Measurements from ENCODE around the gene UBE2L3. TPM values are rescaled to one million over a fixed set of nuclear protein-coding genes. Genes with fewer than 3 reads are reported as not detected.
A peak's percentile ranks its signal among the peaks of the same experiment; 100 is the strongest.

Gene UBE2L3
- total and polyA plus RNA-seq, 2 of the 13 experiments (the other 11 are each of a cell fraction or from before 2014, with no cell fraction given) = 30.2 to 58.1 TPM

DNA sequence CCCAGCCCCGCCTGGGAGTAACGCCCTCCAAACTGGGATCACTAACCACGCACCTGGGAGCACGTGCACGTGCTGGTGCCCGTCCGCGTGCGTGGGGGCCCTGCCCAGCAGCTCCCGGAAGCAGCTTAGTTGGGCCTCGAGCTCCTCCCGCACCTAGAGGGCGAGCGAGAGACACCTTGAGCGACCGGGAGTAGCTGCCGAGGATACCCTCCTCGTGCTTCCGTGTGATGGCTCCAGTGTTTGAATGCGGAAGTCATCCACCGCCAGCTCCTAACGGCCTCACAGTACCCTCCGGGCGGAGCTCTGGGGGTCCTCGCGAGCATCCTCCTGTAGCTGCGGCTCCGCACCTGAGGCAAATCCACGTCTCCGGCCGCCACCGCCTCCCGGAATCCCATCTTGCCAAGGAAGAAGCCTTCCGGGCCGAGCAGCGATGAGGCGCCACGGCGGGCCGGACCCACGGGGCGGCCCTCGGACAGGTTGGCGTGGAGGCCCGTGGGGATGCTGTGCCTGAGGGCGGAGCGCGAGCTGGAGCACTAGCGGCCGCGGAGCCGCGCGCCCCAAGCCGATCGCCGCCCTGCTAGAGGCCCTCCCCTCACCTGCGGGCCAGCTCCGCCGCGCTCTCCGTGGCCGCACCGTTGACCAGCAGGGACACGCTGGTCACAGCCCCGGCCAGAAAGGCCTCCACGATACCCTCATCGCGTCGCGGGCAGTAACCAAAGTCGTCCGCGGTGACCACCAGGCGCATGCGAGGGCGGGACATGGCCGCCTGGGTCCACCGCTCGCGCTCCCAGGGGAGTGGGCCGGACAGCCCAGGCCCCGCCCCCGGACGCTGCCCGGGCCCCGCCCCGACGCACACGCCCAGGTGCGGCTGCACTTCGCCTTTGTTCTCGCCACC, 62.0 kb downstream of the UBE2L3 start, which contains the start of gene YDJC (continued):
- TF ChIP-seq, protein P1, sequence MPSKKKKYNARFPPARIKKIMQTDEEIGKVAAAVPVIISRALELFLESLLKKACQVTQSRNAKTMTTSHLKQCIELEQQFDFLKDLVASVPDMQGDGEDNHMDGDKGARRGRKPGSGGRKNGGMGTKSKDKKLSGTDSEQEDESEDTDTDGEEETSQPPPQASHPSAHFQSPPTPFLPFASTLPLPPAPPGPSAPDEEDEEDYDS (CRISPR knock-in tag; IDR thresholded peaks at IDR 0.05) = peak; percentile 80
- TF ChIP-seq, protein P2, sequence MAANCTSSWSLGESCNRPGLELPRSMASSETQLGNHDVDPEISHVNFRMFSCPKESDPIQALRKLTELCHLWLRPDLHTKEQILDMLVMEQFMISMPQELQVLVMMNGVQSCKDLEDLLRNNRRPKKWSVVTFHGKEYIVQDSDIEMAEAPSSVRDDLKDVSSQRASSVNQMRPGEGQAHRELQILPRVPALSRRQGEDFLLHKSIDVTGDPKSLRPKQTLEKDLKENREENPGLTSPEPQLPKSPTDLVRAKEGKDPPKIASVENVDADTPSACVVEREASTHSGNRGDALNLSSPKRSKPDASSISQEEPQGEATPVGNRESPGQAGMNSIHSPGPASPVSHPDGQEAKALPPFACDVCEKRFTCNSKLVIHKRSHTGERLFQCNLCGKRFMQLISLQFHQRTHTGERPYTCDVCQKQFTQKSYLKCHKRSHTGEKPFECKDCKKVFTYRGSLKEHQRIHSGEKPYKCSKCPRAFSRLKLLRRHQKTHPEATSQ (CRISPR knock-in tag; IDR thresholded peaks at IDR 0.05; ENCODE audit: borderline replicate concordance) = peak; percentile 94
- TF ChIP-seq ELF3 (CRISPR knock-in tag; IDR thresholded peaks at IDR 0.05) (peak; percentile 99), SAFB2 (CRISPR knock-in tag; IDR thresholded peaks at IDR 0.05; ENCODE audit: borderline replicate concordance, low read depth) (no peak), FOSL2 (CRISPR knock-in tag; IDR thresholded peaks at IDR 0.05) (peak; percentile 57), ZNF567 (CRISPR knock-in tag; IDR thresholded peaks at IDR 0.05; ENCODE audit: borderline replicate concordance) (no peak; the same call in 1 of the 2 replicates), SUZ12 (IDR thresholded peaks at IDR 0.05; ENCODE audit: low read depth, low read length) (no peak), NR2C2 (CRISPR knock-in tag; IDR thresholded peaks at IDR 0.05; ENCODE audit: borderline replicate concordance) (peak; percentile 71), ZNF432 (CRISPR knock-in tag; IDR thresholded peaks at IDR 0.05; ENCODE audit: borderline replicate concordance) (no peak), LCORL (IDR thresholded peaks at IDR 0.05) (no peak), LCORL (CRISPR knock-in tag; IDR thresholded peaks at IDR 0.05) (peak; percentile 76), ZNF616 (CRISPR knock-in tag; IDR thresholded peaks at IDR 0.05; ENCODE audit: low read depth) (peak; percentile 60; the same call in 1 of the 2 replicates), ZNF83 (CRISPR knock-in tag; IDR thresholded peaks at IDR 0.05; ENCODE audit: borderline replicate concordance) (peak; percentile 95)
- TF ChIP-seq, protein P3, sequence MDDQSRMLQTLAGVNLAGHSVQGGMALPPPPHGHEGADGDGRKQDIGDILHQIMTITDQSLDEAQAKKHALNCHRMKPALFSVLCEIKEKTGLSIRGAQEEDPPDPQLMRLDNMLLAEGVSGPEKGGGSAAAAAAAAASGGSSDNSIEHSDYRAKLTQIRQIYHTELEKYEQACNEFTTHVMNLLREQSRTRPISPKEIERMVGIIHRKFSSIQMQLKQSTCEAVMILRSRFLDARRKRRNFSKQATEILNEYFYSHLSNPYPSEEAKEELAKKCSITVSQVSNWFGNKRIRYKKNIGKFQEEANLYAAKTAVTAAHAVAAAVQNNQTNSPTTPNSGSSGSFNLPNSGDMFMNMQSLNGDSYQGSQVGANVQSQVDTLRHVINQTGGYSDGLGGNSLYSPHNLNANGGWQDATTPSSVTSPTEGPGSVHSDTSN (CRISPR knock-in tag; IDR thresholded peaks at IDR 0.05; ENCODE audit: borderline replicate concordance) = 0 out of 2 replicates have a peak, but pooled peaks have one; percentile 51
- TF ChIP-seq, protein P4, sequence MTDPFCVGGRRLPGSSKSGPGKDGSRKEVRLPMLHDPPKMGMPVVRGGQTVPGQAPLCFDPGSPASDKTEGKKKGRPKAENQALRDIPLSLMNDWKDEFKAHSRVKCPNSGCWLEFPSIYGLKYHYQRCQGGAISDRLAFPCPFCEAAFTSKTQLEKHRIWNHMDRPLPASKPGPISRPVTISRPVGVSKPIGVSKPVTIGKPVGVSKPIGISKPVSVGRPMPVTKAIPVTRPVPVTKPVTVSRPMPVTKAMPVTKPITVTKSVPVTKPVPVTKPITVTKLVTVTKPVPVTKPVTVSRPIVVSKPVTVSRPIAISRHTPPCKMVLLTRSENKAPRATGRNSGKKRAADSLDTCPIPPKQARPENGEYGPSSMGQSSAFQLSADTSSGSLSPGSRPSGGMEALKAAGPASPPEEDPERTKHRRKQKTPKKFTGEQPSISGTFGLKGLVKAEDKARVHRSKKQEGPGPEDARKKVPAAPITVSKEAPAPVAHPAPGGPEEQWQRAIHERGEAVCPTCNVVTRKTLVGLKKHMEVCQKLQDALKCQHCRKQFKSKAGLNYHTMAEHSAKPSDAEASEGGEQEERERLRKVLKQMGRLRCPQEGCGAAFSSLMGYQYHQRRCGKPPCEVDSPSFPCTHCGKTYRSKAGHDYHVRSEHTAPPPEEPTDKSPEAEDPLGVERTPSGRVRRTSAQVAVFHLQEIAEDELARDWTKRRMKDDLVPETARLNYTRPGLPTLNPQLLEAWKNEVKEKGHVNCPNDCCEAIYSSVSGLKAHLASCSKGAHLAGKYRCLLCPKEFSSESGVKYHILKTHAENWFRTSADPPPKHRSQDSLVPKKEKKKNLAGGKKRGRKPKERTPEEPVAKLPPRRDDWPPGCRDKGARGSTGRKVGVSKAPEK (CRISPR knock-in tag; IDR thresholded peaks at IDR 0.05; ENCODE audit: borderline replicate concordance) = no peak
- TF ChIP-seq, protein P5, sequence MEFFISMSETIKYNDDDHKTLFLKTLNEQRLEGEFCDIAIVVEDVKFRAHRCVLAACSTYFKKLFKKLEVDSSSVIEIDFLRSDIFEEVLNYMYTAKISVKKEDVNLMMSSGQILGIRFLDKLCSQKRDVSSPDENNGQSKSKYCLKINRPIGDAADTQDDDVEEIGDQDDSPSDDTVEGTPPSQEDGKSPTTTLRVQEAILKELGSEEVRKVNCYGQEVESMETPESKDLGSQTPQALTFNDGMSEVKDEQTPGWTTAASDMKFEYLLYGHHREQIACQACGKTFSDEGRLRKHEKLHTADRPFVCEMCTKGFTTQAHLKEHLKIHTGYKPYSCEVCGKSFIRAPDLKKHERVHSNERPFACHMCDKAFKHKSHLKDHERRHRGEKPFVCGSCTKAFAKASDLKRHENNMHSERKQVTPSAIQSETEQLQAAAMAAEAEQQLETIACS (CRISPR knock-in tag; IDR thresholded peaks at IDR 0.05) = peak; percentile 90
- TF ChIP-seq, protein P6, sequence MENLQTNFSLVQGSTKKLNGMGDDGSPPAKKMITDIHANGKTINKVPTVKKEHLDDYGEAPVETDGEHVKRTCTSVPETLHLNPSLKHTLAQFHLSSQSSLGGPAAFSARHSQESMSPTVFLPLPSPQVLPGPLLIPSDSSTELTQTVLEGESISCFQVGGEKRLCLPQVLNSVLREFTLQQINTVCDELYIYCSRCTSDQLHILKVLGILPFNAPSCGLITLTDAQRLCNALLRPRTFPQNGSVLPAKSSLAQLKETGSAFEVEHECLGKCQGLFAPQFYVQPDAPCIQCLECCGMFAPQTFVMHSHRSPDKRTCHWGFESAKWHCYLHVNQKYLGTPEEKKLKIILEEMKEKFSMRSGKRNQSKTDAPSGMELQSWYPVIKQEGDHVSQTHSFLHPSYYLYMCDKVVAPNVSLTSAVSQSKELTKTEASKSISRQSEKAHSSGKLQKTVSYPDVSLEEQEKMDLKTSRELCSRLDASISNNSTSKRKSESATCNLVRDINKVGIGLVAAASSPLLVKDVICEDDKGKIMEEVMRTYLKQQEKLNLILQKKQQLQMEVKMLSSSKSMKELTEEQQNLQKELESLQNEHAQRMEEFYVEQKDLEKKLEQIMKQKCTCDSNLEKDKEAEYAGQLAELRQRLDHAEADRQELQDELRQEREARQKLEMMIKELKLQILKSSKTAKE (CRISPR knock-in tag; IDR thresholded peaks at IDR 0.05; ENCODE audit: borderline replicate concordance) = peak; percentile 73; the same call in 1 of the 2 replicates
- TF ChIP-seq, protein P7, sequence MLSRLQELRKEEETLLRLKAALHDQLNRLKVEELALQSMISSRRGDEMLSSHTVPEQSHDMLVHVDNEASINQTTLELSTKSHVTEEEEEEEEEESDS (CRISPR knock-in tag; IDR thresholded peaks at IDR 0.05; ENCODE audit: borderline replicate concordance) = peak; percentile 46; the same call in 1 of the 2 replicates
